Epithelial cell of proximal tubule (primary cell): Measurements from ENCODE around the gene FGFR2. TPM values are rescaled to one million over a fixed set of nuclear protein-coding genes. Genes with fewer than 3 reads are reported as not detected.
"Not testable (repeated sequence)": the region's sequence is repeated elsewhere in the genome, so short reads cannot be mapped to it uniquely, and the experiment has no call there.

ENCODE experiments used
- DNase-seq: peaks from one replicate; pipeline ENCODE4 v3.0.0-alpha.2; 2011; ENCODE audit warnings: low read depth
- H3K4me3 ChIP-seq: 2 replicates; pipeline ENCODE4 v1.5.1; 2011; ENCODE audit warnings: low read depth, mild to moderate bottlenecking, low read length
- total RNA-seq: library from RNA; depleted of rRNA; stranded (reverse); fragments of >200 nt; gene quantifications from 2 replicates; pipeline ENCODE4 v1.2.3, GENCODE V29; 2015
- TF ChIP-seq, protein P1 (sequence below): conservative IDR thresholded peaks from 2 replicates; pipeline ENCODE4 v1.5.1; 2012; ENCODE audit warnings: low read depth, mild to moderate bottlenecking, low read length

Gene FGFR2
- total RNA-seq, 1 donor from 2014 or later: 1.6 TPM

DNA sequence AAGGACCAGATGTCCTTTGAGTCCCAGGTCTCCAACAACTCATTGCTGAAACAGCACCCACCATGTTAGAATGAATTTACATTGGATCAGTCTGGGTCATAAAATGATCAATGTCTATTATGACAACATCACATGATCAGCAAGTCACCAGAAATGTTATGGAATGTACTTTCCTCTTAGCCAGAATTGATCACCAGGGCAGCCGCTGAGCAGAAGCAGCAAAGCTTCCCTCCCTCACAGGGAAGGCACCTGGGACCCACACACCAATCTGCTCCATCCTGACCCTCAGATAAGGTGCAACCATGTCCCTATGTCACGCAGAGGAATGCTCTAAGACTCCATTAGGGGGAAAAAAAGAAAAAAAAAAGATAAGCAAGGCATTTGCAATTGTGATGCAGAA, 30.0 kb downstream of the FGFR2 start:
- TF ChIP-seq, protein P1, sequence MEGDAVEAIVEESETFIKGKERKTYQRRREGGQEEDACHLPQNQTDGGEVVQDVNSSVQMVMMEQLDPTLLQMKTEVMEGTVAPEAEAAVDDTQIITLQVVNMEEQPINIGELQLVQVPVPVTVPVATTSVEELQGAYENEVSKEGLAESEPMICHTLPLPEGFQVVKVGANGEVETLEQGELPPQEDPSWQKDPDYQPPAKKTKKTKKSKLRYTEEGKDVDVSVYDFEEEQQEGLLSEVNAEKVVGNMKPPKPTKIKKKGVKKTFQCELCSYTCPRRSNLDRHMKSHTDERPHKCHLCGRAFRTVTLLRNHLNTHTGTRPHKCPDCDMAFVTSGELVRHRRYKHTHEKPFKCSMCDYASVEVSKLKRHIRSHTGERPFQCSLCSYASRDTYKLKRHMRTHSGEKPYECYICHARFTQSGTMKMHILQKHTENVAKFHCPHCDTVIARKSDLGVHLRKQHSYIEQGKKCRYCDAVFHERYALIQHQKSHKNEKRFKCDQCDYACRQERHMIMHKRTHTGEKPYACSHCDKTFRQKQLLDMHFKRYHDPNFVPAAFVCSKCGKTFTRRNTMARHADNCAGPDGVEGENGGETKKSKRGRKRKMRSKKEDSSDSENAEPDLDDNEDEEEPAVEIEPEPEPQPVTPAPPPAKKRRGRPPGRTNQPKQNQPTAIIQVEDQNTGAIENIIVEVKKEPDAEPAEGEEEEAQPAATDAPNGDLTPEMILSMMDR: no peak
- H3K4me3 ChIP-seq: no peak overlapping the region
- DNase-seq: no peak

DNA sequence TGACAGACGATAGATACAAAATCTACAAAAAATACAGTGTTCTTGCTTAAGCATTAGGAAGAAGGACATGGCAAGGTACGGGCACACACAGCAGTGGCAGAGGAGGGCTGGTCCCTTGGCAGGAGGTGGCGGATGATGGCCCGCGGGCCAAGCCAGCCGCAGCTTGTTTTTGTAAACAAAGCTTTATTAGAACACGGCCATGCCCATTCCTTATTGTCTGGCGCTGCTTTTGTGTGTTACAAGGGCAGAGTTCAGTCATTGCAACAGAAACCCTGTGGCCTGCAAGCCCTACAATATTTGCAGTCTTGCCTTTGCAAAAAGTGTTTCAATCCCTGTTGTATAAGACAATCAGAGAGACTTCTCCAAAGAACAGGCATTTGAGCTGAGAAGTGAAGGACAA, 30.7 kb downstream of the FGFR2 start:
- TF ChIP-seq, protein P1: no peak
- no peak for DNase-seq
- no peak overlapping the region for H3K4me3 ChIP-seq

DNA sequence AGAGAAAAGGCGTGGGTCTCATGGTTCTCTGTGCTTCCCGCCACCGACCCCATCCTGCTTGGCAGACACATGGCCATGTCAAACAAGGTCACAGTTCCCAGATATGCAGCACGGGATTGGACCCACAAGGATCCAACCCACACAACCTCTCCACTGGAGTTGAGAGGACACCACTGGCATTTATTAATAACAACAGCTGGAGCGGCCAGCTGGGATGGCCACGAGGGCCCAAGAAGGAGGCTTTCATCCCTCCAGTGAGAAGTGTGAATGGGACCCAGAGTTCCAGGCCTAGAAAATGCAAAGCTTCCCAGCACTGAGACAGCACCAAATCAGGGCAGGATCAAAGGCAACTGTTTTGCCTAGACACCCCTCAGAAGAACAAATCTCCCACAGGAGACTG, 31.5 kb downstream of the FGFR2 start:
- DNase-seq: no peak
- TF ChIP-seq, protein P1: no peak
- no peak overlapping the region for H3K4me3 ChIP-seq

DNA sequence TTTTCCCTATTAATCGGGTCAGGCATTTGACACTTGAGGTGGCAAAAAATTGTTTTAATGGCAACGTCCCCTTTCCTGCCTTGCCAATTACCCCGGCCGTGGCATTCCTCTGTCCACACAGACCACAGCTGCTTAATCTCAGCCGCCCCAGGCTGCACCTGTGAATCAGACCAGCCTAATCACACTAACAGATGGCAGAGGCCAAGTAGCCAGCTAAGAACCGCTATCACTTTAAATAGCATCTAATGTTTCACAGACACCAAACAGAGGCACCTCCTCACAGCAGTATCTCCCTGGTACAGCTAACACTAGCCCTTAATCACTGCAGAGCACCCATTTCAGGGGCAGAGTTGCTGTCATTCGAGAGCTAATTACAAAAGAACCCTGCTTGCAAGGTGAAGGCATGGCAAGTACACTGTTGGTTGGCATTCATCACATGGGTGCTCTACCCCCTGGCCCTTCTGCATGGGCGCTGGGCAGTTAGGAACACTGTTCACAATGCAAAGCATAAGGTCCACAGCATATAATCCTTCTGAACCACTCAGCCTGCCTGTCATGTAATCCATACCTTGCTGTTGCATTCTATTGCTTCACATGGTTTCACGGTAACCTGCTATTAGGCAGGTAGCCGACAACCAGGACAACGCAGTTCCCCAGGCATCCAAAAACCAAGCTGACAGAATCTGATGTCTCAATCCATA, 38.8 kb downstream of the FGFR2 start:
- TF ChIP-seq, protein P1: no peak
- H3K4me3 ChIP-seq: no peak overlapping the region
- DNase-seq: no peak

DNA sequence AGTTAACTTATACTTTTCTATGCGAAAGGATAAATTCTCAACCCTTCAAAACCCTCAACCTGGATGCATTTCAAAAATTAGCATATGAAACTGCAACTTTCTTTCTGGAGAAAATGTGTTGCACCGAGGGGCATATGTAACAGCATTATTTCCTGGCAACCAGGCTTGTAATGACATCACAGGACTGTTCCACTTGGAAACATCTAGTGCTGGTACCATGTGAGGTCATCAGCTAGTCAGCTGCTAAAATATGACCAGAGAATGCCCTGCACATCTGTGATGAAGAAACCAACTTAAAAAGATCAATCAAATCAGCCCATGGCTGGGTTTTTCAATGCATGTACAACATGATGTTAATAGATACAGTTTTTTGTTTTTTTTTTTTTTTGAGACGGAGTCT, 40.0 kb downstream of the FGFR2 start:
- no peak for DNase-seq
- TF ChIP-seq, protein P1: no peak
- no peak overlapping the region for H3K4me3 ChIP-seq

DNA sequence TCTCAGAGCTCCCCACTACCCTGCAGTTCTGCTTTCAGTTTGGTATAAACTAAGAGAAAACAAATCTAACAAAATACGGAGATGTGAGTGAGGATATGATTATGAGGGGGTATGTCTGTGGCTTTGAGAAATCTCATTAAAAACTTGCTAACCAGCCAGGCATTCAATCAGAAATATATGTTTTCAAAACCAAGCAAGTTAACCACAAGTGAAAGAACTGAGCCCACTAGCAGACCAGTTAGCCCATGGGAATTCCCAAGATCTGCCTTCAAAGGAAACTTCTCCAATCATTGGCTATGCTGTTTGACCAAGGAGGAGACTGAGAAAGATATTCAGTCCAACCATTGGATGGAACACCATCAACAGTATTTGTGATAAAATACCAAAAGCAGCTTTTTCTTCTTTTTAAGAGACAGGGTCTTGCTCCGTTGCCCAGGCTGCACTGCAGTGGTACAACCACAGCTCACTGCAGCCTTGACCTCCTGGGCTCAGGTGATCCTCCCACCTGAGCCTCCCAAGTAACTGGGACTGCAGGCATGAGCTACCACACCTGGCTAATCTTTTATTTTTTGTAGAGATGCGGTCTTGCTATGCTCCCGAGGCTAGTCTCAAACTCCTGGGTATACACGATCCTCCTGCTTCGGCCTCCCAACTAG, 41.2 kb downstream of the FGFR2 start:
- no peak for DNase-seq
- H3K4me3 ChIP-seq: no peak overlapping the region
- TF ChIP-seq, protein P1: no peak

DNA sequence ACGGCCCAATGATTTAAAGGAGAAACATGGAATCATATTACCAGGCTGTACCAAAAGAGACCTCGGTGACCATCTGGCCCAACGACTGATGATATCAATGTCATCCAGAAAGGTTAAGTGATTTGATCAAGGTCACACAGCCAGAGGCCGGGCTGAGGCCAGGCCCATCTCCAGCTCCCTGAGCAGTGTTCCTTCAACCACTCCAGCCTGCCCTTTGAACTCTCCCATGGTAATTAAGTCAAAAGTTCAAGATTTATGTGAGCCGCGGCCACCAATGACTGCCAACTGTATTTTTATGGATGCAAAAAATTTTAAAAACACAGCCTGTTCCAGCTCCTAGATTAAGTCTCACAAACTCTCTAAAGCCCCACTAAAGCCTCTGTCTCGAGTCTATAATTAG, 41.8 kb downstream of the FGFR2 start:
- DNase-seq: no peak
- H3K4me3 ChIP-seq: no peak overlapping the region
- TF ChIP-seq, protein P1: no peak

DNA sequence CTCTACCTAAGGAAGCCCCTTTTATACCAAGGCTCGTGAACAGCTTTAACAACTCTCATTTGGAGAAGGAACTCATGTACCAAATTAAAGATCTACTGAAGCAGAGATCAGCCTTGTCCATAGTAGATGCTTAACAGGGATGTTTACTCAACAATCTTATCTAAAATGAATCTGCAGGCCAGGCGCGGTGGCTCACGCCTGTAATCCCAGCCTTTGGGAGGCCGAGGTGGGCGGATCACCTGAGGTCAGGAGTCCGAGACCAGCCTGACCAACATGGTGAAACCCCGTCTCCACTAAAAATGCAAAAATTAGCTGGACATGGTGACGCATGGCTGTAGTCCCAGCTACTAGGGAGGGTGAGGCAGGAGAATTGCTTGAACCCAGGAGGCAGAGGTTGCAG, 43.3 kb downstream of the FGFR2 start:
- DNase-seq, H3K4me3 ChIP-seq: not testable (repeated sequence)
